GM13976 (cell line): Measurements from ENCODE around the gene NR2F1.
"Not testable (repeated sequence)": the region's sequence is repeated elsewhere in the genome, so short reads cannot be mapped to it uniquely, and the experiment has no call there.

Source experiments
- DNase-seq: peaks from one replicate; pipeline ENCODE4 v3.0.0; 2012; ENCODE audit warnings: low spot score
- in situ Hi-C: fragments of 300-500 bp; cut with MboI; formaldehyde crosslinking; loops from one replicate; pipeline ENCODE4 v1.12.0; 2022; ENCODE audit warnings: low sequenced_read_pairs, mixed read lengths, inconsistent platforms; ENCODE audit not compliant: unreplicated experiment
- TF ChIP-seq, protein P1 (sequence below): IDR thresholded peaks from 2 replicates; pipeline ENCODE4 v1.5.1; 2012; ENCODE audit warnings: borderline replicate concordance, mild to moderate bottlenecking; ENCODE audit not compliant: insufficient read depth; ENCODE audit errors: extremely low read depth, missing control alignments, control extremely low read depth

The NR2F1 gene

DNA sequence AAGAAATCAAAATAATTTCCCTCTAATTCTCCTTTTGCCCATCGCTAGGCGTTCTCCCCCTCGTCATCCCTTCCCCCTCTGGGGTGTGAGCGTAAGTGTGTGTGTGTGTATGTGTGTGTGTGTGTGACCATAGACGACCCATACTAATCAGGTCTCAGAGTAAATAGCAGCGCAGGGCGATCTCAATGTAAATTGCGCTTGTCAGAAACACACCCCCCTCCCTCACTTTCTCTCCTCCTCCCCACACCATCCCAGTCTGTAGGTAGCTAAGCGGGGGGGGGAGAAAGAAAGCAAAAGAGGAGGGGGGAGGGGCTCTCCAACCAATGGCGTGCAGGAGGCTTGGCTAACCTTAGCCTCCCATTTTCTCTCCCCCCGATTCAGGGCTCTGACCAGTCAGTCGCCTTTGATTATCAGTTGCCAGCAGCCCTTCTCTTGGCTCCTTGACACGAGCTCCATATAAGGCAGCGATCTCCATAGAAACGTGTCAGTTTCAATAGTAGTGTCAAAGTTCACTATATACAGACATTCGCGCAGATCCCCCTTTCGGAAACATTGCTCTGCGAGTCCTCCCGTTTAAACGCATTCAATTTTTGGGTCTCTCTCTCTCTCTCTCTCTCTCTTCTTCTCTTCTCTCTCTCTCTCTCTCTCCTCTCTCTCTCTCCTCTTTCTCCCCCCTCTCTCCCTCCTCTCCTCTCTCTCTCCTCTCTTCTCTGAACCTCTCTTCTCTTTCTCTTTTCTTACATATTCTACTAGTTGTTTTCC lies at the start of gene NR2F1:
TSS of gene NR2F1 (plus strand) at position 546 of the 762 bp plus-strand sequence. CDS start 1,802 bp downstream, outside the sequence.
- peak; percentile 47 for DNase-seq
- in situ Hi-C loops = loop anchor here (25.0 kb wide), 1 partner anchor 329 kb away; no protein-coding TSS in a partner anchor
- TF ChIP-seq, protein P1, sequence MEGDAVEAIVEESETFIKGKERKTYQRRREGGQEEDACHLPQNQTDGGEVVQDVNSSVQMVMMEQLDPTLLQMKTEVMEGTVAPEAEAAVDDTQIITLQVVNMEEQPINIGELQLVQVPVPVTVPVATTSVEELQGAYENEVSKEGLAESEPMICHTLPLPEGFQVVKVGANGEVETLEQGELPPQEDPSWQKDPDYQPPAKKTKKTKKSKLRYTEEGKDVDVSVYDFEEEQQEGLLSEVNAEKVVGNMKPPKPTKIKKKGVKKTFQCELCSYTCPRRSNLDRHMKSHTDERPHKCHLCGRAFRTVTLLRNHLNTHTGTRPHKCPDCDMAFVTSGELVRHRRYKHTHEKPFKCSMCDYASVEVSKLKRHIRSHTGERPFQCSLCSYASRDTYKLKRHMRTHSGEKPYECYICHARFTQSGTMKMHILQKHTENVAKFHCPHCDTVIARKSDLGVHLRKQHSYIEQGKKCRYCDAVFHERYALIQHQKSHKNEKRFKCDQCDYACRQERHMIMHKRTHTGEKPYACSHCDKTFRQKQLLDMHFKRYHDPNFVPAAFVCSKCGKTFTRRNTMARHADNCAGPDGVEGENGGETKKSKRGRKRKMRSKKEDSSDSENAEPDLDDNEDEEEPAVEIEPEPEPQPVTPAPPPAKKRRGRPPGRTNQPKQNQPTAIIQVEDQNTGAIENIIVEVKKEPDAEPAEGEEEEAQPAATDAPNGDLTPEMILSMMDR = no peak

DNA sequence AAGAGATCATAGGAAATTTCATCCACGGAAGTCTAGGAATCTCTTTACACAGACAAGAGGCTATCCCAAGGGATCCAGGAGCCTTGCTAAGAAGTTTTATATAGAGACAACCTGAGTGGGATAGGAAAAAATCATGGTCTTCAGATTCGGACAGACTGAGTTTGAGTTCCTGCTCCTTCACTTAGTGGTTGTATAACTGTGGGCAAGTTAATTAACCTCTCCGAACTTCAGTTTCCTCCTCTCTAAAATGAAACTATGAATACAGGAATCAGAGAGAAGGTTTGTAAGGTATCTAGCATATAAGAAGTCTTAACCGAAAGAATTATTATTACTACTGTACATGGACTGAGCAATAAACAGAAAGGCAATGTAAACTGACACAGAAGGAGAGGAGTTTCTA lies 37.1 kb upstream of the NR2F1 start:
- DNase-seq = no peak
- in situ Hi-C loops = no loop called here
- TF ChIP-seq, protein P1 = no peak

DNA sequence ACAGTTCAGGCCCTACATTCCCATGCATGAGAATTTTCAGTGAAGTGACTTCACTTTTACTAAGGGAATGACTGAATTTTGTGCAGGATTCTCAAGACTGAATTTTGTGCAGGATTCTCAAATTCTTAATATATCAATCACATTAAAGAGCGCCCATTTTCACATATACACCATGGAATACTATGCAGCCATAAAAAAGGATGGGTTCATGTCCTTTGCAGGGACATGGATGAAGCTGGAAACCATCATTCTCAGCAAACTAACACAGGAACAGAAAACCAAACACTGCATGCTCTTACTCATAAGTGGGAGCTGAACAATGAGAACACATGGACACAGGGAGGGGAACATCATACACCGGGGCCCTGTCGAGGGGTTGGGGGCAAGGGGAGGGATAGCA lies 33.4 kb upstream of the NR2F1 start:
- DNase-seq, in situ Hi-C loops: not testable (repeated sequence)

DNA sequence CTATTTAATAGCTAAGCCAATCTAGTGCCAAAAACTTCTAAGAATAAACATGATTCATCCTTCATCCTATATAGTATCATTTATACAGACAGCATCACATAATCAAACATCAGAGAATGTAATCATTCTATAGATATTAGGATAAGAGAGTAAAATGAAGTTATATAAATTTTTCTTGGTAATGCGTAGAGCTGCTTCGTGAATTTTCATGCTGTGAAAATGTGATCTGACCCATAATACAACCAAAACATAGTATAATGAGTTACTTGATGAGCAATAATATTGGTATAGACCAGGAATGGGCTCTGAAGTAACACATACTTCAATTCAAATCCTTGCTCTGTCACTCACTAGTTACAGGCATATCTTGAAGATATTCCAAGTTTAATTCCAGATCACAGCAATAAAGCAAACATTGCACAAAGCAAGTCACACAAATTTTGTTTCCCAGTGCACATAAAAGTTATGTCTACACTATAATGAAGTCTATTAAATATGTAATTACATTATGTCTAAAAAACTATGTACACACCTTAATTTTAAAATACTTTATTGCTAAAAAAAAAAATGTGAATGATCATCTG lies 25.9 kb upstream of the NR2F1 start:
- TF ChIP-seq, protein P1 = no peak
- in situ Hi-C loops = no loop called here

DNA sequence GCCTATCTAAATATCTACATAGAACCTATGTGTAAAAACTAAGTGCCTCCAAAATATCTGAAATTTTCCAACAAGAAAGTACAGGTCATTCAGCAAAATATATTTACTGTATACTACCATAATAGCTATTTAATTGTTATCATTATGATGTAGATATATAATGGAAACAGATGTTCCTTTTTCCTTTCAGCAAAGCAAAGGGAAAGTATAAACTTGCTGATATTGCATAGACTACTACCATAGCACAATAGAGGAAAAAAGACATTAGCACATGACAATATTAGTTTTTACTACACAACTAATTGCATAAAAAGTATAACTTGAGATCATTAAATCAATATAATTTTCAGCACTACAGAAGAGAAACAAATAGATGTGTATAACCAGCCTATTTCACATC lies 16.9 kb upstream of the NR2F1 start:
- TF ChIP-seq, protein P1 = no peak
- DNase-seq = no peak
- in situ Hi-C loops = no loop called here

More for the DNA sequence above, 25.9 kb upstream of the NR2F1 start:
- no peak for DNase-seq

DNA sequence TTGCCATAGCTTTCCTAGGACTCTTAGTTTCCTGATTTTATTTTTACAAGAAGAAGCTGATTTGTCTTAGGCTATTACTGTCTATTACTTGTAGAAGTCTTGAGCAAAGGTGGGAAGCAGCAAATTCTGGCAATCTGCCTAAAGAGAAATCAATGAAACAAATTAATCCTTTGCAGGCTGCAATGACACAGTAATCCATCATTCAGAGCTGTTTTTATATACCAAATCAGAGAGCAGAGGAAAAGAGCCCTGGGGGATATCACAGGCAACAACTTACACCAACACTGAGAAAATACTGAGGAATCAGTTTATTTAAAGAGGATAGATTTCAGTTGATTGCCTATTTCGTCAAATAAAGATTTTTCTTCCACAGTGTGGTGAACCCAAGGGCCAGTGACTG lies 15.6 kb upstream of the NR2F1 start:
- TF ChIP-seq, protein P1 = no peak
- no peak for DNase-seq
- in situ Hi-C loops = no loop called here
